Measurements from ENCODE around the gene BMAL1. TPM values are rescaled to one million over a fixed set of nuclear protein-coding genes. Genes with fewer than 3 reads are reported as not detected.
A peak's percentile ranks its signal among the peaks of the same experiment; 100 is the strongest.

Gene BMAL1
- total and polyA plus RNA-seq, 7 donors, result 7.4 to 35.4 (median 28.2) TPM

GRCh38 chr11:13280092-13280722, 2.6 kb downstream of the BMAL1 start:
- Histone ChIP-seq H3K27me3 (ENCODE audit: insufficient read depth in 3 of 3, low read length in 2 of 3) (no peaks in the 10 kb centered on the region), H3K4me3 (peak overlapping the region; percentile 99), H3K36me3 (ENCODE audit: insufficient read depth in 1 of 2, low read depth in 1 of 2) (no peaks in the 10 kb centered on the region), H3K4me1 (peaks cover 57% of the 10 kb centered on the region), H3K9me3 (no peaks in the 10 kb centered on the region), H3K27ac (peak overlapping the region; percentile 1)
- no peak for DNase-seq
- intact Hi-C loops (cut with DNase I), result no loop called here
- 68 to 84% (median 71%) methylated on average over 3 of the region's 3 CpGs for WGBS, 3 donors
- no peak for ATAC-seq
- TF ChIP-seq, protein P1, sequence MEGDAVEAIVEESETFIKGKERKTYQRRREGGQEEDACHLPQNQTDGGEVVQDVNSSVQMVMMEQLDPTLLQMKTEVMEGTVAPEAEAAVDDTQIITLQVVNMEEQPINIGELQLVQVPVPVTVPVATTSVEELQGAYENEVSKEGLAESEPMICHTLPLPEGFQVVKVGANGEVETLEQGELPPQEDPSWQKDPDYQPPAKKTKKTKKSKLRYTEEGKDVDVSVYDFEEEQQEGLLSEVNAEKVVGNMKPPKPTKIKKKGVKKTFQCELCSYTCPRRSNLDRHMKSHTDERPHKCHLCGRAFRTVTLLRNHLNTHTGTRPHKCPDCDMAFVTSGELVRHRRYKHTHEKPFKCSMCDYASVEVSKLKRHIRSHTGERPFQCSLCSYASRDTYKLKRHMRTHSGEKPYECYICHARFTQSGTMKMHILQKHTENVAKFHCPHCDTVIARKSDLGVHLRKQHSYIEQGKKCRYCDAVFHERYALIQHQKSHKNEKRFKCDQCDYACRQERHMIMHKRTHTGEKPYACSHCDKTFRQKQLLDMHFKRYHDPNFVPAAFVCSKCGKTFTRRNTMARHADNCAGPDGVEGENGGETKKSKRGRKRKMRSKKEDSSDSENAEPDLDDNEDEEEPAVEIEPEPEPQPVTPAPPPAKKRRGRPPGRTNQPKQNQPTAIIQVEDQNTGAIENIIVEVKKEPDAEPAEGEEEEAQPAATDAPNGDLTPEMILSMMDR (IDR thresholded peaks at IDR 0.05), result no peak

DNA sequence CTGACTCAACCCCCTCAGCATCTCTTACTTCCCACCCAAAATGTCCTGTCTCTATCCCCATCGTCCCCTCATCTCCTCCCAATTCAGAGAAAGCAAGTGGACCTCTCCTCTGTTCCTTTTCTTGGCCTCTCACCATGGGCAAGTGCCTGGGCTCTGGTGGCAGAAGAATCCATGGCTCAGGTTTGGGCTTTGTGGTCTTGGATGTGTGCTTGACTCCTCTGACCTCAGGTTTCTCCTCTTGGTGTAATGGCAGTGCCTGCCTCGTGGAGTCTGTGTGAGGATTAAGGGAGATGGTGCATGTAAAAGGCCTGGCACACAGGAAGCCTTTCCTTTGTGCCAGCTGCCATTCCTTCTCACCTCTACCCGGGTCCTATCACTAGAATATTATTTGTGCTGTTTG, 3.2 kb downstream of the BMAL1 start:
- H3K4me1 ChIP-seq, result peaks cover 57% of the 10 kb centered on the region
- ATAC-seq, result no peak
- WGBS, 3 donors, result 47 to 55% (median 51%) methylated on average over 3 of the region's 3 CpGs
- intact Hi-C loops (cut with DNase I), result no loop called here
- peak overlapping the region; percentile 8 for H3K4me3 ChIP-seq
- H3K27ac ChIP-seq, result peak overlapping the region; percentile 1
- TF ChIP-seq, protein P1 (IDR thresholded peaks at IDR 0.05), result no peak
- no peaks in the 10 kb centered on the region for H3K9me3 ChIP-seq
- H3K27me3 ChIP-seq (ENCODE audit: insufficient read depth in 3 of 3, low read length in 2 of 3), result no peaks in the 10 kb centered on the region
- no peaks in the 10 kb centered on the region for H3K36me3 ChIP-seq (ENCODE audit: insufficient read depth in 1 of 2, low read depth in 1 of 2)
- DNase-seq, result no peak

DNA sequence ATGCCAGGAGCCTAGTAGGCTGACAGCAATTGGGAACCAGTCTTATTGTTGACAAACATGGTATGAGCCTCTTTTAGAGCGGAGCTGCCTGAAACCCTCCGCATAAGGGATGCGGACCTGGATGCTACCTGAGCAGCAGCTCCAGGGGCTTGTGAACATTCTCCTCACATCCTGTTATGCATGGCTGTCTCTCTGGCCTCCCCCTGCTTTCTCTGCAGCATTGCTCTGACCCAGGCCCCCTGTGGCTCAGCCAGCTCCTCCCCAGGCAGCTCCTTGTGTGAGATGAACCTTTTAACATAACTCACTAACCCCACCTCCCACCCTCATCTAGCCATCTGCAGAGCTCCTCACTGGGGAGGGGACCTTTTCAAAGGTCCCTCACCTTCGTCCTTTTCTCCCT, 6.0 kb downstream of the BMAL1 start:
- H3K4me1 ChIP-seq, result peaks cover 78% of the 10 kb centered on the region
- H3K9me3 ChIP-seq, result no peaks in the 10 kb centered on the region
- intact Hi-C loops (cut with DNase I), result loop anchor here in 1 of 2 donors (2.0 kb wide), 1 partner anchor 19 kb away; no protein-coding TSS in a partner anchor
- H3K4me3 ChIP-seq, result no peak overlapping the region
- peak overlapping the region; percentile 16 for H3K27ac ChIP-seq
- H3K27me3 ChIP-seq (ENCODE audit: insufficient read depth in 3 of 3, low read length in 2 of 3), result no peaks in the 10 kb centered on the region
- H3K36me3 ChIP-seq (ENCODE audit: insufficient read depth in 1 of 2, low read depth in 1 of 2), result no peaks in the 10 kb centered on the region
- no peak for DNase-seq
- WGBS, 3 donors, result 54 to 69% (median 67%) methylated on average over 4 of the region's 4 CpGs
- TF ChIP-seq, protein P1 (IDR thresholded peaks at IDR 0.05), result no peak
- ATAC-seq, result no peak

DNA sequence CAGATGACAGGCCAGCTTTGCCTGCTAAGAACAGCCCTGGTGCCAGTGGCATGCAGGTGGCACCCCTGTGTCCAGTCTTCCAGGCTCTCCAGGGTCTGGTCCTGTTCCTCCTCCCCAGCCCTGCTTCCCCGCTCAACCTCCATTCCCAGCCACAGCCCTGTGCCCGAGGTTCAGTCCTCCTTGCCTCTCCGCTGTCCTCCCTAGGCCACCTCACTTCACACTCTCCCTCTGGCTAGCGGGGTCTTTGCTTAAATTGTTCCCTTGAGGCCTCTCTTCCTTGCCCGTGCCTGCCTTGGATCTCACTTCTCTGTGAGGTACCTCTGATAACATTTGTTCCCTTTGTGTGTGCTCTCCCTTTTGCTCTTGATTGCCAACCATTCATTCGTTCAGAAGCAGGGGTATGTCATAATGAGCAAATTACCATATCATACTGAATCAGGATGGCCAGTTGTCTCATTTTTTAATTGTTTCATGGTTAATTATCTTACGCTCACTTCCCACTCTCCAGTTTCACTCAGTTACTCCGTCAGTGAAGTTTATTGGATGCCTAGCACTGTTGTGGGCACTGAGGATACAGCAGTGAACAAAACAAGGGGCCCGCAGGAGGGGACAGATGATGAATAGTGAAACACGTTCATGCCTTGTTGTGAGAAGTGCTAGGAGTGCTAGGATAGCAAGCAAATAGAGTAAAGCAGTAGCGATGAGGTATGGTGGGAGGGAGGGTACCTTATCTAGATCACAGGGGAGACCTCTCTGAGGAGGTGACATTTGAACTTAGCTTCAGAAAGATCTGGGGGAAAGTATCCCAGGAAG, 7.4 kb downstream of the BMAL1 start:
- H3K27ac ChIP-seq, result peak overlapping the region; percentile 66
- no peaks in the 10 kb centered on the region for H3K36me3 ChIP-seq (ENCODE audit: insufficient read depth in 1 of 2, low read depth in 1 of 2)
- no peaks in the 10 kb centered on the region for H3K9me3 ChIP-seq
- WGBS, 3 donors, result 72 to 85% (median 75%) methylated on average over 11 of the region's 11 CpGs
- intact Hi-C loops (cut with DNase I), result loop anchor here in 1 of 2 donors (2.0 kb wide), 1 partner anchor 18 kb away; no protein-coding TSS in a partner anchor
- TF ChIP-seq, protein P1 (IDR thresholded peaks at IDR 0.05), result no peak
- H3K4me3 ChIP-seq, result no peak overlapping the region
- DNase-seq (no peak), ATAC-seq (no peak)
- peaks cover 73% of the 10 kb centered on the region for H3K4me1 ChIP-seq
- no peaks in the 10 kb centered on the region for H3K27me3 ChIP-seq (ENCODE audit: insufficient read depth in 3 of 3, low read length in 2 of 3)
